OCI-LY7 (cell line): Measurements from ENCODE around the gene PFKM. TPM values are rescaled to one million over a fixed set of nuclear protein-coding genes. Genes with fewer than 3 reads are reported as not detected.

Experiments used
- BruUV-seq: library from RNA; stranded (reverse); fragments of 400-500 nt; replicated peaks from 2 replicates; lab custom pipeline; 2021; lab: Mats Ljungman, UMichigan
- CTCF ChIA-PET: fragments of 300-600 bp; sonication (Branson Sonifier 250); formaldehyde crosslinking; loops from one replicate; lab custom pipeline; 2022; ENCODE audit warnings: antibody characterized with exemption; ENCODE audit not compliant: unreplicated experiment; lab: Charles Lee
- POLR2A ChIA-PET: fragments of 300-600 bp; sonication (Branson Sonifier 250); formaldehyde crosslinking; loops from one replicate; lab custom pipeline; 2022; ENCODE audit warnings: antibody characterized with exemption; lab: Charles Lee
- DNase-seq: peaks from one replicate; pipeline ENCODE4 v3.0.0-alpha.2; 2015; ENCODE audit warnings: low spot score
- H2AFZ ChIP-seq: fragments of 200-600 bp; sonication (generic), shearing (Covaris generic); 2 replicates; pipeline ENCODE4 v1.6.1; 2014; ENCODE audit warnings: mild to moderate bottlenecking, antibody characterized with exemption, low read length, moderate library complexity
- H3K27ac ChIP-seq: fragments of 200-600 bp; sonication (generic); 2 replicates; pipeline ENCODE4 v1.5.1; 2014; ENCODE audit warnings: mixed run types, low read depth, mild to moderate bottlenecking, moderate library complexity, low read length, inconsistent platforms; ENCODE audit not compliant: poor library complexity, severe bottlenecking
- H3K36me3 ChIP-seq: fragments of 200-600 bp; sonication (generic); 2 replicates; pipeline ENCODE4 v1.6.1; 2014; ENCODE audit warnings: mild to moderate bottlenecking, antibody characterized with exemption, low read length, moderate library complexity, mixed read lengths; ENCODE audit not compliant: insufficient read depth
- H3K4me1 ChIP-seq: fragments of 200-600 bp; sonication (generic); 2 replicates; pipeline ENCODE4 v1.5.1; 2014; ENCODE audit warnings: mild to moderate bottlenecking, low read length; ENCODE audit not compliant: insufficient read depth, poor library complexity, severe bottlenecking
- H3K4me2 ChIP-seq: fragments of 200-600 bp; sonication (generic); 2 replicates; pipeline ENCODE4 v1.6.1; 2014; ENCODE audit warnings: mild to moderate bottlenecking, low read length
- H3K4me3 ChIP-seq: fragments of 200-600 bp; sonication (generic); 2 replicates; pipeline ENCODE4 v1.5.1; 2014; ENCODE audit warnings: mild to moderate bottlenecking, low read depth, low read length; ENCODE audit not compliant: poor library complexity, severe bottlenecking
- H3K79me2 ChIP-seq: fragments of 200-600 bp; sonication (generic); 2 replicates; pipeline ENCODE4 v1.6.1; 2016; ENCODE audit warnings: low read depth, mild to moderate bottlenecking, low read length, moderate library complexity, mixed read lengths; ENCODE audit not compliant: insufficient read depth
- H3K9me2 ChIP-seq: fragments of 200-600 bp; sonication (generic); 2 replicates; pipeline ENCODE4 v1.6.1; 2016; ENCODE audit warnings: mild to moderate bottlenecking, low read length, mixed read lengths; ENCODE audit not compliant: insufficient read depth
- H3K9me3 ChIP-seq: fragments of 200-600 bp; sonication (generic); 2 replicates; pipeline ENCODE4 v1.6.1; 2014; ENCODE audit warnings: mild to moderate bottlenecking, mixed run types, low read length, mixed read lengths
- H4K20me1 ChIP-seq: fragments of 200-600 bp; sonication (generic); 2 replicates; pipeline ENCODE4 v1.6.1; 2014; ENCODE audit warnings: mild to moderate bottlenecking, antibody characterized with exemption, low read length, moderate library complexity, mixed read lengths; ENCODE audit not compliant: insufficient read depth
- EZH2phosphoT487 ChIP-seq: fragments of 200-600 bp; sonication (generic); IDR thresholded peaks from 2 replicates; pipeline ENCODE4 v1.6.1; 2018; ENCODE audit warnings: low read depth, borderline replicate concordance, mild to moderate bottlenecking, mixed run types, antibody characterized with exemption, low read length, moderate library complexity, mixed read lengths
- intact Hi-C: fragments of 100-400 bp; cut with micrococcal nuclease; formaldehyde crosslinking; loops from one replicate; pipeline ENCODE4 v1.10.0; 2022; ENCODE audit not compliant: unreplicated experiment
- total RNA-seq, 2 experiments: library from RNA; depleted of rRNA in 1 of 2; stranded (reverse); fragments of >200 nt in 1 of 2; shearing (Covaris generic) in 1 of 2; gene quantifications; 2 replicates each; pipeline ENCODE4 v1.2.3, GENCODE V29; 2014 to 2022
- TF ChIP-seq, protein P1 (sequence below): fragments of 200-600 bp; sonication (generic); conservative IDR thresholded peaks from 2 replicates; pipeline ENCODE4 v1.5.1; 2014; ENCODE audit warnings: mild to moderate bottlenecking, antibody characterized with exemption, low read length, moderate library complexity, mixed read lengths

The PFKM gene
- total RNA-seq, 2 experiments from 2014 or later: 37.4 to 80.1 TPM

DNA sequence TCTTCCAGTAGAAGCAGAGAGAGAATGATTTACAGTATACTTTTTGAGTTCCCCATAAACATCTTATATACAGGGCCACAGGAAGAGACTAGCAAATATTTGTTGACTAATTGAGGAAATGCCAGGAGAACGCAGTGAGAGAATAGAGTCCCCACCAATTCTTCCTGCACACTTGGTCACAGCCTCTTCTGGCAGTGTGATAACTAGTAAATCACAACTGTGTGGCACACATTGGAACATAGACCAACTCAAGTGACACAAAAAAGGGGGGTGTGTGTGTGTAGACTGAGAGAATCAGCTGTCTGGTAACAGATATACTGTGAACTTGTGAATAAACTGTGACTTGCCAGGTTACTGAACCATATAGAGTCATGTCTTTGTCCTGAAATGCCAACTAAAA, 10.2 kb downstream of the PFKM start:
- ChIA-PET POLR2A (interaction anchor here (0.6 to 1.2 kb wide), 3 partner anchors 13 to 607 kb away, joined by 3 to 4 read pairs (median 3); no protein-coding TSS in a partner anchor), CTCF (no interaction called here)
- H3K4me1 ChIP-seq: no peaks in the 10 kb centered on the region
- intact Hi-C loops: no loop called here
- H3K36me3 ChIP-seq: peaks cover 95% of the 10 kb centered on the region
- H2AFZ ChIP-seq: no peak overlapping the region
- no peaks in the 10 kb centered on the region for H3K9me2 ChIP-seq
- H3K27ac ChIP-seq: no peak overlapping the region
- TF ChIP-seq EZH2phosphoT487: no peak
- TF ChIP-seq, protein P1, sequence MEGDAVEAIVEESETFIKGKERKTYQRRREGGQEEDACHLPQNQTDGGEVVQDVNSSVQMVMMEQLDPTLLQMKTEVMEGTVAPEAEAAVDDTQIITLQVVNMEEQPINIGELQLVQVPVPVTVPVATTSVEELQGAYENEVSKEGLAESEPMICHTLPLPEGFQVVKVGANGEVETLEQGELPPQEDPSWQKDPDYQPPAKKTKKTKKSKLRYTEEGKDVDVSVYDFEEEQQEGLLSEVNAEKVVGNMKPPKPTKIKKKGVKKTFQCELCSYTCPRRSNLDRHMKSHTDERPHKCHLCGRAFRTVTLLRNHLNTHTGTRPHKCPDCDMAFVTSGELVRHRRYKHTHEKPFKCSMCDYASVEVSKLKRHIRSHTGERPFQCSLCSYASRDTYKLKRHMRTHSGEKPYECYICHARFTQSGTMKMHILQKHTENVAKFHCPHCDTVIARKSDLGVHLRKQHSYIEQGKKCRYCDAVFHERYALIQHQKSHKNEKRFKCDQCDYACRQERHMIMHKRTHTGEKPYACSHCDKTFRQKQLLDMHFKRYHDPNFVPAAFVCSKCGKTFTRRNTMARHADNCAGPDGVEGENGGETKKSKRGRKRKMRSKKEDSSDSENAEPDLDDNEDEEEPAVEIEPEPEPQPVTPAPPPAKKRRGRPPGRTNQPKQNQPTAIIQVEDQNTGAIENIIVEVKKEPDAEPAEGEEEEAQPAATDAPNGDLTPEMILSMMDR: no peak
- no peaks in the 10 kb centered on the region for H4K20me1 ChIP-seq
- no peaks in the 10 kb centered on the region for H3K79me2 ChIP-seq
- DNase-seq: no peak
- H3K4me2 ChIP-seq: no peak overlapping the region
- no peaks in the 10 kb centered on the region for H3K9me3 ChIP-seq
- H3K4me3 ChIP-seq: no peak overlapping the region
- no TSS peak for BruUV-seq

GRCh38 chr12:48131517-48131916, 12.4 kb downstream of the PFKM start:
- Histone ChIP-seq H3K79me2 (no peaks in the 10 kb centered on the region), H3K9me2 (no peaks in the 10 kb centered on the region), H3K36me3 (peaks cover 95% of the 10 kb centered on the region), H3K4me1 (no peaks in the 10 kb centered on the region), H2AFZ (no peak overlapping the region), H3K9me3 (no peaks in the 10 kb centered on the region), H3K4me3 (no peak overlapping the region), H3K27ac (no peak overlapping the region), H4K20me1 (no peaks in the 10 kb centered on the region), H3K4me2 (no peak overlapping the region)
- CTCF ChIA-PET: no interaction called here
- intact Hi-C loops: no loop called here
- no peak for DNase-seq
- BruUV-seq: no TSS peak
- TF ChIP-seq EZH2phosphoT487: no peak
- TF ChIP-seq, protein P1: no peak
- POLR2A ChIA-PET: interaction anchor here (1.1 kb wide), 1 partner anchor 25 kb away, joined by 3 read pairs; the partner anchor contains the start of gene ASB8

DNA sequence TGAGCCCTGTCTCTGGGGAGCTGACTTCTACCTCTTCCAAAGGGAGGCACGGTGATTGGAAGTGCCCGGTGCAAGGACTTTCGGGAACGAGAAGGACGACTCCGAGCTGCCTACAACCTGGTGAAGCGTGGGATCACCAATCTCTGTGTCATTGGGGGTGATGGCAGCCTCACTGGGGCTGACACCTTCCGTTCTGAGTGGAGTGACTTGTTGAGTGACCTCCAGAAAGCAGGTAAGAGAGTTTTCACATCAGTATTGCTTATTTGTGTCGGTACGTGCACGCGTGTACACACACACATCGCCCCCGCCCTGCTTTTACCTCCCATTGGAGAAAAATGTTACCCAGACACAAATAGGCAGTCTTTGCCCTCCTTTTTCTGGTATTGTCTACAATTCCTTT, 13.7 kb downstream of the PFKM start:
- Histone ChIP-seq H3K79me2 (no peaks in the 10 kb centered on the region), H4K20me1 (no peaks in the 10 kb centered on the region), H3K27ac (no peak overlapping the region), H3K4me3 (no peak overlapping the region), H3K9me3 (no peaks in the 10 kb centered on the region), H3K4me1 (no peaks in the 10 kb centered on the region), H2AFZ (no peak overlapping the region), H3K36me3 (peaks cover 91% of the 10 kb centered on the region), H3K9me2 (no peaks in the 10 kb centered on the region), H3K4me2 (no peak overlapping the region)
- BruUV-seq: no TSS peak
- no peak for TF ChIP-seq EZH2phosphoT487
- TF ChIP-seq, protein P1: no peak
- CTCF ChIA-PET: no interaction called here
- POLR2A ChIA-PET: interaction anchor here (1.1 kb wide), 1 partner anchor 24 kb away, joined by 3 read pairs; the partner anchor contains the start of gene ASB8
- DNase-seq: no peak
- intact Hi-C loops: no loop called here
